Glutamatergic neuron (in vitro differentiated cells): ENCODE results near the gene MOB3B. TPM values are rescaled to one million over a fixed set of nuclear protein-coding genes. Genes with fewer than 3 reads are reported as not detected.

Source experiments
- DNase-seq: peaks from one replicate; pipeline ENCODE4 v3.0.0; 2022
- H3K27ac Mint-ChIP-seq: one replicate; pipeline ENCODE4 v1.8.0; 2020; ENCODE audit warnings: mild to moderate bottlenecking, mixed read lengths, inconsistent platforms; ENCODE audit not compliant: unreplicated experiment
- H3K27me3 Mint-ChIP-seq: one replicate; pipeline ENCODE4 v1.8.0; 2020; ENCODE audit warnings: mild to moderate bottlenecking, moderate library complexity, mixed read lengths, inconsistent platforms; ENCODE audit not compliant: unreplicated experiment
- H3K36me3 Mint-ChIP-seq: one replicate; pipeline ENCODE4 v1.8.0; 2020; ENCODE audit warnings: mild to moderate bottlenecking, mixed read lengths, inconsistent platforms; ENCODE audit not compliant: unreplicated experiment
- H3K4me1 Mint-ChIP-seq: one replicate; pipeline ENCODE4 v1.8.0; 2020; ENCODE audit warnings: mild to moderate bottlenecking, low read depth, mixed read lengths, inconsistent platforms; ENCODE audit not compliant: unreplicated experiment
- H3K4me3 Mint-ChIP-seq: one replicate; pipeline ENCODE4 v1.8.0; 2020; ENCODE audit warnings: mild to moderate bottlenecking, mixed read lengths, inconsistent platforms; ENCODE audit not compliant: unreplicated experiment
- H3K9me3 Mint-ChIP-seq: one replicate; pipeline ENCODE4 v1.8.0; 2020; ENCODE audit warnings: mild to moderate bottlenecking, moderate library complexity, mixed read lengths, inconsistent platforms; ENCODE audit not compliant: unreplicated experiment
- total RNA-seq: library from RNA; stranded (reverse); fragmentation: NEBNext Ultra II Directional; extraction: Animal tissue kit (Norgen Biotek cat#: 25700); gene quantifications from one replicate; pipeline ENCODE4 v1.2.1, GENCODE V29; 2021; ENCODE audit not compliant: unreplicated experiment
- TF ChIP-seq, protein P1 (sequence below): fragments of 200-600 bp; sonication (generic); IDR thresholded peaks from one replicate; pipeline ENCODE4 v1.5.0; 2021; ENCODE audit not compliant: partially characterized antibody, unreplicated experiment

MOB3B gene
- total RNA-seq, 1 donor from 2014 or later: 1.8 TPM

GRCh38 chr9:27371382-27371781 lies 158.2 kb downstream of the MOB3B start:
- Mint-ChIP-seq H3K9me3 (no peaks in the 10 kb centered on the region), H3K27me3 (no peaks in the 10 kb centered on the region), H3K36me3 (no peaks in the 10 kb centered on the region), H3K27ac (no peak overlapping the region), H3K4me1 (no peaks in the 10 kb centered on the region), H3K4me3 (no peak overlapping the region)
- DNase-seq: no peak
- TF ChIP-seq, protein P1, sequence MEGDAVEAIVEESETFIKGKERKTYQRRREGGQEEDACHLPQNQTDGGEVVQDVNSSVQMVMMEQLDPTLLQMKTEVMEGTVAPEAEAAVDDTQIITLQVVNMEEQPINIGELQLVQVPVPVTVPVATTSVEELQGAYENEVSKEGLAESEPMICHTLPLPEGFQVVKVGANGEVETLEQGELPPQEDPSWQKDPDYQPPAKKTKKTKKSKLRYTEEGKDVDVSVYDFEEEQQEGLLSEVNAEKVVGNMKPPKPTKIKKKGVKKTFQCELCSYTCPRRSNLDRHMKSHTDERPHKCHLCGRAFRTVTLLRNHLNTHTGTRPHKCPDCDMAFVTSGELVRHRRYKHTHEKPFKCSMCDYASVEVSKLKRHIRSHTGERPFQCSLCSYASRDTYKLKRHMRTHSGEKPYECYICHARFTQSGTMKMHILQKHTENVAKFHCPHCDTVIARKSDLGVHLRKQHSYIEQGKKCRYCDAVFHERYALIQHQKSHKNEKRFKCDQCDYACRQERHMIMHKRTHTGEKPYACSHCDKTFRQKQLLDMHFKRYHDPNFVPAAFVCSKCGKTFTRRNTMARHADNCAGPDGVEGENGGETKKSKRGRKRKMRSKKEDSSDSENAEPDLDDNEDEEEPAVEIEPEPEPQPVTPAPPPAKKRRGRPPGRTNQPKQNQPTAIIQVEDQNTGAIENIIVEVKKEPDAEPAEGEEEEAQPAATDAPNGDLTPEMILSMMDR: no peak

- H3K9me3 Mint-ChIP-seq: no peaks in the 10 kb centered on the region
- H3K36me3 Mint-ChIP-seq: no peaks in the 10 kb centered on the region
- no peak for DNase-seq
- no peaks in the 10 kb centered on the region for H3K4me1 Mint-ChIP-seq
- H3K27me3 Mint-ChIP-seq: no peaks in the 10 kb centered on the region
- no peak overlapping the region for H3K4me3 Mint-ChIP-seq
- TF ChIP-seq, protein P1: no peak
- no peak overlapping the region for H3K27ac Mint-ChIP-seq
Observed at GRCh38 chr9:27369591-27369990, 160.0 kb downstream of the MOB3B start.

- DNase-seq: no peak
- no peak overlapping the region for H3K27ac Mint-ChIP-seq
- no peaks in the 10 kb centered on the region for H3K9me3 Mint-ChIP-seq
- TF ChIP-seq, protein P1: no peak
- H3K27me3 Mint-ChIP-seq: no peaks in the 10 kb centered on the region
- no peak overlapping the region for H3K4me3 Mint-ChIP-seq
- no peaks in the 10 kb centered on the region for H3K36me3 Mint-ChIP-seq
- no peaks in the 10 kb centered on the region for H3K4me1 Mint-ChIP-seq
Observed at GRCh38 chr9:27368316-27368985, 161.2 kb downstream of the MOB3B start.

- no peaks in the 10 kb centered on the region for H3K4me1 Mint-ChIP-seq
Observed at GRCh38 chr9:27367921-27368315, 161.7 kb downstream of the MOB3B start.

More at GRCh38 chr9:27367921-27368315, 161.7 kb downstream of the MOB3B start:
- TF ChIP-seq, protein P1: no peak
- no peak overlapping the region for H3K27ac Mint-ChIP-seq
- no peaks in the 10 kb centered on the region for H3K36me3 Mint-ChIP-seq
- H3K4me3 Mint-ChIP-seq: no peak overlapping the region
- no peaks in the 10 kb centered on the region for H3K27me3 Mint-ChIP-seq
- no peak for DNase-seq
- H3K9me3 Mint-ChIP-seq: no peaks in the 10 kb centered on the region
